B cell (primary cell): Measurements from ENCODE around the gene AHCY.

Experiments used
- EZH2 ChIP-seq: IDR thresholded peaks from 2 replicates; pipeline ENCODE4 v1.6.1; 2012; ENCODE audit warnings: borderline replicate concordance, low read depth, mild to moderate bottlenecking, moderate library complexity, low read length; ENCODE audit not compliant: insufficient read depth, poor library complexity, severe bottlenecking
- TF ChIP-seq, protein P1 (sequence below): fragments of 200-600 bp; IDR thresholded peaks from one replicate; pipeline ENCODE4 v1.8.0; 2022; ENCODE audit warnings: antibody characterized with exemption, mild to moderate bottlenecking

DNA sequence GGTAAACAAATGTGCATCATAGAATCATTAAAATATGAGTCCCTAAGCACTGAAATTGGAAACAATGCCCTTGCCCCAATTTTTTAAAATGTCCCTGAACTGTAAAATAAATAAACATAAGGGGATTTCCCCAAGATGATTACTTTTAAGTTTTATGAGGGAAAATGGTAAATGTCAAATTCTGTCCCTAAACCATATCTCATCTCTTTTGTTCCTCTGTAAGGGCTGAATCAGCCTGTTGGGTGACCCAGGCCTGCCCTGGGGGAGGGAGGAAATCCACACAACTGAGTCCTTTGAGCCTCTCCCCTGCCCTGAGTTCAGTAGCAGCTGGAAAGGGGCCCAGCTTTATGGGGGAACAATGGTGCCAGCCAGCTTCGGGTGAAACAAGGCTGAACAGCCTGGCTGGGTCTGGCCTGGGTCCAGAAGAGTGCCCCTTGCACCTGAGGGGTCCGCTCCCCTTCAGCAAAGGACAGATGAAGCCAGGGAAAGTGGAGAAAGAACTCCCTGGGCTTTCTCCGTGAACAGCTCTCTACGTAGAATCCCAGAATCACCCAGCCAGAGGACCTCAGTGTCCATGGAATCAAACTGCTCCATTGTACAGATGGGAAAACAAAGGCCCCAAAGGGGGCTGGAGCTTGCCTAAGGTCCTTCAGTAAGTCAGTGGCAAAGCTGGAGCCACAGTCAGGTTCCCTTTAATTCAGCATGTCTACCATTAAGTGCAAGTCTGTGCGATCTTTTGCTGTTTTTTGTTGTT is 31.7 kb upstream of the AHCY start:
- TF ChIP-seq, protein P1, sequence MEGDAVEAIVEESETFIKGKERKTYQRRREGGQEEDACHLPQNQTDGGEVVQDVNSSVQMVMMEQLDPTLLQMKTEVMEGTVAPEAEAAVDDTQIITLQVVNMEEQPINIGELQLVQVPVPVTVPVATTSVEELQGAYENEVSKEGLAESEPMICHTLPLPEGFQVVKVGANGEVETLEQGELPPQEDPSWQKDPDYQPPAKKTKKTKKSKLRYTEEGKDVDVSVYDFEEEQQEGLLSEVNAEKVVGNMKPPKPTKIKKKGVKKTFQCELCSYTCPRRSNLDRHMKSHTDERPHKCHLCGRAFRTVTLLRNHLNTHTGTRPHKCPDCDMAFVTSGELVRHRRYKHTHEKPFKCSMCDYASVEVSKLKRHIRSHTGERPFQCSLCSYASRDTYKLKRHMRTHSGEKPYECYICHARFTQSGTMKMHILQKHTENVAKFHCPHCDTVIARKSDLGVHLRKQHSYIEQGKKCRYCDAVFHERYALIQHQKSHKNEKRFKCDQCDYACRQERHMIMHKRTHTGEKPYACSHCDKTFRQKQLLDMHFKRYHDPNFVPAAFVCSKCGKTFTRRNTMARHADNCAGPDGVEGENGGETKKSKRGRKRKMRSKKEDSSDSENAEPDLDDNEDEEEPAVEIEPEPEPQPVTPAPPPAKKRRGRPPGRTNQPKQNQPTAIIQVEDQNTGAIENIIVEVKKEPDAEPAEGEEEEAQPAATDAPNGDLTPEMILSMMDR: no peak
- TF ChIP-seq EZH2: no peak
